Effector memory CD8-positive, alpha-beta T cell (primary cell): ENCODE measurements around the gene KCNJ5.

Experiments
- ATAC-seq: fragments of 150-1000 bp; cut with Tn5 transposase; replicated peaks from 2 replicates; pipeline ENCODE4 v1.10.0; 2021; ENCODE audit warnings: mild to moderate bottlenecking, moderate library complexity
- DNase-seq, 3 experiments: peaks; one replicate each; pipeline ENCODE4 v3.0.0; 2021
- H3K27ac Mint-ChIP-seq, 2 donors: one replicate each; pipeline ENCODE4 v1.8.0; 2022; ENCODE audit warnings: mild to moderate bottlenecking in 2 of 2, mixed read lengths in 2 of 2, moderate library complexity in 2 of 2
- H3K27me3 Mint-ChIP-seq, 2 donors: one replicate each; pipeline ENCODE4 v1.8.0; 2022; ENCODE audit warnings: mixed read lengths in 2 of 2
- H3K36me3 Mint-ChIP-seq: one replicate; pipeline ENCODE4 v1.8.0; 2022; ENCODE audit warnings: mild to moderate bottlenecking, moderate library complexity, mixed read lengths; ENCODE audit not compliant: insufficient read depth
- H3K4me1 Mint-ChIP-seq, 2 donors: one replicate each; pipeline ENCODE4 v1.8.0; 2022; ENCODE audit warnings: low read depth in 2 of 2, mixed read lengths in 2 of 2
- H3K4me3 Mint-ChIP-seq, 2 donors: one replicate each; pipeline ENCODE4 v1.8.0; 2022; ENCODE audit warnings: mild to moderate bottlenecking in 2 of 2, mixed read lengths in 2 of 2, moderate library complexity in 2 of 2
- H3K9me3 Mint-ChIP-seq, 2 donors: one replicate each; pipeline ENCODE4 v1.8.0; 2022; ENCODE audit warnings: mixed read lengths in 2 of 2

KCNJ5 gene

GRCh38 chr11:128894286-128894681 lies 3.1 kb downstream of the KCNJ5 start:
- no peaks in the 10 kb centered on the region for H3K9me3 Mint-ChIP-seq
- no peak overlapping the region for H3K4me3 Mint-ChIP-seq
- H3K27ac Mint-ChIP-seq, result no peak overlapping the region
- DNase-seq (no peak), ATAC-seq (no peak)
- no peaks in the 10 kb centered on the region for H3K36me3 Mint-ChIP-seq
- H3K4me1 Mint-ChIP-seq, result peaks cover 0 to 7% of the 10 kb centered on the region in 2 donors
- peaks cover 25 to 56% of the 10 kb centered on the region in 2 donors for H3K27me3 Mint-ChIP-seq

DNA sequence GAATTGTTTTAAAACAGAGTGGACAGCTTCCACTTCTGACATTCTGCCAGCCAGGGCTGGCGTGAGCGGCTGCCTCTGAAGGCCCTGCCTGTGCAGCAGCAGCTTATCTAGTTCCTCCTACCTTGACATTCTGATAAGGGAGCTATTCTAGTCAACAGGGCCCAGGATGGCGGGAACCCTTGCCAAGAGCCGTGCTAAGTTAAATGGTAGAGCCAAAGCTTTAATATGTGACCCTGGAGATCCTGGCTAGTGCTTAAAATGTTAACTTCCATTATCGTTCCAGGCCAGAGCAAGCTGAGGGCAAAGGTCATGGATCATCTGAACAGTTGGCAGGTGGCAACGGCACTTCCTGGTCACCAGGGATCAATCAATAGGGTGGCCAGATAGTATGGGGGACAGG lies 3.5 kb downstream of the KCNJ5 start:
- ATAC-seq, result no peak
- no peak for DNase-seq
- H3K9me3 Mint-ChIP-seq, result no peaks in the 10 kb centered on the region

DNA sequence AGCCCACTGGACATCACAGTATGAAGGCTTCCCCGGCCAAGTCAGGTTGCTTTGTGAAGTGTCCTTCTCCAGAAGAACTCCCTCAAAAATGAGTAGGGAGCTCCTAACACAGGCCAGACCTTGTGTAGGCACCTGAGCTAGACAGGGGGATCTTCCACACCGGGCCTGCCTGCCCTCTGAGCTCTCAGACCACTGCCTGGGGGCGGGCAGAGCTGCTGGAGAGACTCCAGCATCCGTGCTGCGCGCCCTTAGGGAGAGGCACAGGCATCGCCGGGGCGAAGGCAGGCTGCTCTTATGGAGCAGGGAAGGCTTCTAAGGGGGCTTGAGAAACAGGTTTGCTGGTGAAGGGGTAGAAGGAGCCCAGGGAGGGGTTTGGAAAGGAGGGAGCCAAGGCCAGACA lies 4.4 kb downstream of the KCNJ5 start:
- H3K4me1 Mint-ChIP-seq, result peaks cover 0 to 5% of the 10 kb centered on the region in 2 donors
- no peaks in the 10 kb centered on the region for H3K36me3 Mint-ChIP-seq
- no peak for DNase-seq
- no peaks in the 10 kb centered on the region for H3K9me3 Mint-ChIP-seq
- ATAC-seq, result no peak
- H3K4me3 Mint-ChIP-seq, result no peak overlapping the region
- H3K27me3 Mint-ChIP-seq, result peaks cover 19 to 43% of the 10 kb centered on the region in 2 donors
- no peak overlapping the region for H3K27ac Mint-ChIP-seq

More for the DNA sequence above, 3.5 kb downstream of the KCNJ5 start:
- peaks cover 21 to 52% of the 10 kb centered on the region in 2 donors for H3K27me3 Mint-ChIP-seq
- H3K4me1 Mint-ChIP-seq, result peaks cover 0 to 7% of the 10 kb centered on the region in 2 donors
- H3K27ac Mint-ChIP-seq, result no peak overlapping the region
- no peaks in the 10 kb centered on the region for H3K36me3 Mint-ChIP-seq
- H3K4me3 Mint-ChIP-seq, result no peak overlapping the region

DNA sequence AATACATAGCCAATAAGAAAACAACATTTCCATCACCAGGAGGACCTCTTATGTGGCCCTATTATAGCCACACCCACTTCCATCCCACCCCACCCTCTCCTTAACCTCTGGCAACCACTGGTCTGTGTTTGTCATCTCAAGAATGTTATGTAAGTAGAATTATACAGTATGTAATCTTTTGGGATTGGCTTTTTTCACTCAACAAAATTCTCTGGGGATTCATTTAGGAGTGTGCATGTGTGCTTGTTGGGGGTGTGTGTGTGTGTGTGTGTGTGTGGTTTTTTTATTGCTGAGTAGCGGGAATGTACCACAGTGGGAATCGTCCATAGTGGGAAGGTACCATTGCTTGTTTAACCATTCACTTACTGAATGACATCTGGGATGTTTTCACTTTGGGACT lies 5.2 kb downstream of the KCNJ5 start:
- DNase-seq, result no peak
- ATAC-seq, result no peak
- H3K27me3 Mint-ChIP-seq, result peaks cover 11 to 39% of the 10 kb centered on the region in 2 donors
- H3K4me3 Mint-ChIP-seq, result no peak overlapping the region
- no peaks in the 10 kb centered on the region for H3K36me3 Mint-ChIP-seq
- no peak overlapping the region for H3K27ac Mint-ChIP-seq
- H3K4me1 Mint-ChIP-seq, result peaks cover 0 to 2% of the 10 kb centered on the region in 2 donors
- no peaks in the 10 kb centered on the region for H3K9me3 Mint-ChIP-seq

- Mint-ChIP-seq H3K9me3 (no peaks in the 10 kb centered on the region), H3K36me3 (no peaks in the 10 kb centered on the region), H3K27me3 (peaks cover 0 to 36% of the 10 kb centered on the region in 2 donors), H3K27ac (no peak overlapping the region), H3K4me1 (no peaks in the 10 kb centered on the region), H3K4me3 (no peak overlapping the region)
- DNase-seq (no peak), ATAC-seq (no peak)
These were observed 6.7 kb downstream of the KCNJ5 start for GRCh38 chr11:128897826-128898225.

DNA sequence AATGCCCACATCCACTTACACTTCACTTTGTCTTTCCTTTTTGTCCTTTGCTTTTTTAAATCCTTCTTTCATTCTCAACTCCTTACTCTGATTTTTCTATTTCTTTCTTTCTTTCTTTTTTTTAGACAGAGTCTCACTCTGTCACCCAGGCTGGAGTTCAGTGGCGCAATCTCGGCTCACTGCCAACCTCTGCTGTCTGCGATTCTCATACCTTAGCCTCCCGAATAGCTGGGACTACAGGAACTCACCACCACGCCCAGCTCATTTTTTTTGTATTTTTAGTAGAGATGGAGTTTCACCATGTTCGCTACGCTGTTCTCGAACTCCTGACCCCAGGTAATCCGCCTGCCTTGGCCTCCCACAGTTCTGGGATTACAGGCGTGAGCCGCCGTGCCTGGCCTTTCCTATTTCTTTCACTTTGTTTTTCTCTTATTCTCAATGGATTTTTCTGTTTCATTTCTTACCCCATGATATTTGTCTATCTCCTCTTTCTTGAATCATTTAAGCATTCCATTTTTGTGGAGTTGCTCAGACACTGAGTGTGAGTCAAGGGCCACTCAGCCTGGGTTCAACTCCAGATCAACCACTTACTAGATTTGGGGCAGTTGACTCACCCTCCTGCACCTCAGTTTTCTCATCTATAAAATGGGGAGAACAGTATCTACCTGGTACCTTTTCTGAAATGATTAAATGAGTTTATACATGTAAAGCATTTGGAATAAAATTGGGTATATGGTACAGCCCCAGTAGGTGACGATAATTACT lies 7.6 kb downstream of the KCNJ5 start:
- Mint-ChIP-seq H3K27ac (no peak overlapping the region), H3K9me3 (no peaks in the 10 kb centered on the region), H3K4me1 (peaks cover 0 to 3% of the 10 kb centered on the region in 2 donors), H3K36me3 (no peaks in the 10 kb centered on the region), H3K27me3 (peaks cover 0 to 34% of the 10 kb centered on the region in 2 donors), H3K4me3 (no peak overlapping the region)
- ATAC-seq, result no peak
- no peak for DNase-seq

DNA sequence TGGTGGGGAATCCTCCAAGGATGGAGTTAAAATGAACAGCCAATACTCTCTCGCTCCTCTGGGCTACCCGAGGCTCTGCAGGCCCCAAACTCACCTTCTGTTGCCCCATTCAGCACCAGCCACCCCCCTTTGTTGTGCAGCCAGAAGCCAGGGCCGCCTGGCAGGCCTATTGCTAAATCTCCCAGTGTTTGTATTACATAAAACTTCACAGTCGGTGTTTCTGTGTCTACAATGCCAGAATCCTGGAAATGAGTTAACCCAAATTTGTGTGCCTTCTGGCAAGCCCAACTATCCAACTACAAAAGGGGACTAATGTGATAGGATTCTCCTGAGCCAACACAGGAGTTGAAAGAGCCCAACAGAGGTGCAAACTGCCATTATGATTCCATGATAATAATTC lies 9.3 kb downstream of the KCNJ5 start:
- H3K27me3 Mint-ChIP-seq, result peaks cover 0 to 32% of the 10 kb centered on the region in 2 donors
- H3K4me3 Mint-ChIP-seq, result no peak overlapping the region
- H3K9me3 Mint-ChIP-seq, result no peaks in the 10 kb centered on the region
- H3K4me1 Mint-ChIP-seq, result peaks cover 0 to 10% of the 10 kb centered on the region in 2 donors
- ATAC-seq (no peak), DNase-seq (no peak)
- no peak overlapping the region for H3K27ac Mint-ChIP-seq
- no peaks in the 10 kb centered on the region for H3K36me3 Mint-ChIP-seq

- no peaks in the 10 kb centered on the region for H3K9me3 Mint-ChIP-seq
- no peak overlapping the region for H3K4me3 Mint-ChIP-seq
- no peak for DNase-seq
- H3K4me1 Mint-ChIP-seq, result peaks cover 5 to 18% of the 10 kb centered on the region in 2 donors
- no peak for ATAC-seq
- no peaks in the 10 kb centered on the region for H3K36me3 Mint-ChIP-seq
- peaks cover 0 to 44% of the 10 kb centered on the region in 2 donors for H3K27me3 Mint-ChIP-seq
- H3K27ac Mint-ChIP-seq, result no peak overlapping the region
These were observed 10.7 kb downstream of the KCNJ5 start for GRCh38 chr11:128901653-128902514.

DNA sequence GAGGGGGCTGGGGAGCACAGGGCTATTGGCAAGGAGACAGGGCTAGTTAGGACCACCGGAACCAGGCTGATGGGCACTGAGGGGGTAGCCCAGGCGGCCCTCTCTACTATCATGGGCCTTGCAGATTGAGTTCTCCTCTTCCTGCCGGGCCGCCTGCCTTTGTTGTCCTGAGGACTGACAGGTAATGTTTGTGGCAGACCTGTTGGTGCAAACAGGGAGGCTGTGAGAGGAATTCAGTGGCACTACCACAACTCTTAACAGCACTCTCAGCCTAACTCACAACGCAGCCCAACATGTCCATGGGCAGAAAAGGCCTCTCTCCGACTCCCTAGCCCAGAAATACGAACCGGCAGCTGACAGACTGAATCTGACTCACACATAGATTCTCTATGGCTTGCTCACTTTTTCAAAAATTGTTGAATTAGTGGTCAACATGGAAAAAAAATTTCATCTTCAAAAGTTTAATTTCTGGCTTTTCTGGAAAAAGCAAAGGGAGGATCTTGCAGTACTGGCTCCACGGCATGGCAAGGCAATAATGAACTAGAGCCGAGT lies 11.4 kb downstream of the KCNJ5 start:
- Mint-ChIP-seq H3K9me3 (no peaks in the 10 kb centered on the region), H3K4me1 (peaks cover 5 to 18% of the 10 kb centered on the region in 2 donors), H3K27ac (no peak overlapping the region), H3K4me3 (no peak overlapping the region), H3K36me3 (no peaks in the 10 kb centered on the region), H3K27me3 (peaks cover 0 to 50% of the 10 kb centered on the region in 2 donors)
- DNase-seq (no peak), ATAC-seq (no peak)

DNA sequence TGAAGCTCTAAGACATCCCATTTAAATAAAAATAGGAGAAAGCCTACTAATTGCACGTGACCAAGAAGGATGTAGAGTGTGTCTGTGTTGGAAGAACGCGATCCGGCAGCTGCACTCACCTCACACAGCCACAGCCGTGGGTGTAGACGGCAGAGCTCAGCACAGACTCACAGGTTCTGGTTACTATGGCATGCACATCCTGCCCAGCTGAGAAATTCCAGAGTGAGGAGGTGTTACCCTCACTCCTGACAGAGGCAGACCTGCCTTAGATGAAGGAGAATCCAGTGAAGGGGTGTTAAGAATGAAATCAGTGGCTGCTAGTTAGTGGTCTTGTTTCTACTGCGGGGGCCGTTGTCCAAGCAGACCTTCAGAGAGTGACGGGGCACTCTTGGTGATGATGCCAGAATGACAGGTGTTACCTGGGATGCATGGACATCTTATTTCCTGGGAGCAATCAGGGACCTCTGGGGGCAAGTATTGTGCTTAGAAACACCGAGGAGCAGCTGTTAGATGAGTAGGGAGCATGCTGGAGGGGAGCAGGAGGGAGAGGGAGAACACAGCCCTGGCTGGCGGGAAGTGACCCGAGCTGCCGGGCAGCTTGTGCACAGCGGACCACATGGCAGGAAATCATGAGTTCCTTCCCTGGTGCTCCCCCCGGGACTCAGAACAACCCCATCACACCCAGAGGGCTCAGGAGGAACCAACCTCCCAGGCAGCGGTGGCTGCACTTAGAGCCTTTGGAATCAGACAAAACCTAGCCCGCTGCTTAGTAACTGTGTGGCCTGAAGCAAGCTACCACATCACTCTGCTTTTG lies 12.3 kb downstream of the KCNJ5 start:
- DNase-seq (no peak), ATAC-seq (no peak)
- peaks cover 5 to 18% of the 10 kb centered on the region in 2 donors for H3K4me1 Mint-ChIP-seq
- peak overlapping the region; percentile 75 to 76 for H3K4me3 Mint-ChIP-seq
- H3K9me3 Mint-ChIP-seq, result no peaks in the 10 kb centered on the region
- no peaks in the 10 kb centered on the region for H3K36me3 Mint-ChIP-seq
- no peak overlapping the region for H3K27ac Mint-ChIP-seq
- H3K27me3 Mint-ChIP-seq, result peaks cover 0 to 54% of the 10 kb centered on the region in 2 donors

GRCh38 chr11:128904303-128904655 lies 13.1 kb downstream of the KCNJ5 start:
- peaks cover 2 to 62% of the 10 kb centered on the region in 2 donors for H3K27me3 Mint-ChIP-seq
- H3K4me3 Mint-ChIP-seq, result peak overlapping the region; percentile 75 to 76
- H3K27ac Mint-ChIP-seq, result peak overlapping the region in 1 of 2 donors; percentile 57
- DNase-seq (no peak), ATAC-seq (no peak)
- no peaks in the 10 kb centered on the region for H3K36me3 Mint-ChIP-seq
- H3K4me1 Mint-ChIP-seq, result peaks cover 5 to 18% of the 10 kb centered on the region in 2 donors
- no peaks in the 10 kb centered on the region for H3K9me3 Mint-ChIP-seq

DNA sequence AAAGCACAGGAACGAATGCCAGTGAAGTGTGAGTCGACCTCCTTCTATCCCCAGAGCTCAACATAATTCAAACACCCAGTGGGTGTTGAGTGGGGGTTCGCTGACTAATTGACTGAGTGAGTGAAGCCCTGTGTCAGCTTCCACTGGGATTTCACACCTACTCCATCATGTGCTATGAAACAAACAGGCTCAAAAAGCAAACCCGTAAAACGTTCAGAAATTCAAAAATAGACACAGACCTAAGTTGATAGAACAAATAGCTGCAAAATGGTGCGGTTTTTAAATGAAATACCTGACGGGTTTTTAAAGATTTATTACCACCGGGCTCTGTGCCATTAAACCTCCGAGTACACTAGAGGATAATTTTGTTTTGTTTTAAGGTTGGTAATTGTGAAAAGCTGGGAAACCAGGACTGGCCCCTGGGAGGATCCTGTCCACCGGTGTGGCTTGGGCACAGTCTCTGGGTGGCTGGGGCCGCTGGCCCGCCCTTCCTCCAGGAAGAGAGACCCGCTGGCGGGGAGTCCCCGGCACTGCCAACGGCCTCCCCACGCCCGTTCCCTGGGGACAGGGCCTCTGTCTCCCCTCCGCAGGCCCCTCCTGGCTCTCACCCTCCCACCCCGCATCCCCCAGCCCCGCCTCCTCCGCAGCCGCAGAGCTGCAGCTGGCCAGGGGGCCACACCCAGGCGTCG lies 13.6 kb downstream of the KCNJ5 start:
- peak overlapping the region; percentile 75 to 76 for H3K4me3 Mint-ChIP-seq
- no peaks in the 10 kb centered on the region for H3K36me3 Mint-ChIP-seq
- DNase-seq (no peak), ATAC-seq (peak; percentile 28)
- H3K27ac Mint-ChIP-seq, result peak overlapping the region; percentile 31 to 57
- H3K27me3 Mint-ChIP-seq, result peaks cover 8 to 68% of the 10 kb centered on the region in 2 donors
- H3K4me1 Mint-ChIP-seq, result peaks cover 5 to 18% of the 10 kb centered on the region in 2 donors
- no peaks in the 10 kb centered on the region for H3K9me3 Mint-ChIP-seq
